Neural cell (in vitro differentiated cells): Measurements from ENCODE around the gene COL1A1. TPM values are rescaled to one million over a fixed set of nuclear protein-coding genes. Genes with fewer than 3 reads are reported as not detected.

Experiments used
- H2AFZ ChIP-seq: fragments of 200-600, 300-800 bp; sonication (generic), shearing (Covaris generic); 2 replicates; pipeline ENCODE4 v1.6.0; 2014; ENCODE audit warnings: low read depth, mild to moderate bottlenecking, antibody characterized with exemption, low read length, moderate library complexity
- H3F3A ChIP-seq: fragments of 200-600 bp; shearing (Covaris generic); 2 replicates; pipeline ENCODE4 v1.6.1; 2016; ENCODE audit warnings: mild to moderate bottlenecking, moderate library complexity, mixed read lengths, antibody characterized with exemption, low read length; ENCODE audit not compliant: insufficient read depth, poor library complexity, severe bottlenecking
- H3K27ac ChIP-seq: fragments of 200-600, 300-800 bp; sonication (generic), shearing (Covaris generic); 2 replicates; pipeline ENCODE4 v1.5.1; 2014; ENCODE audit warnings: mild to moderate bottlenecking, low read length, moderate library complexity
- H3K27me3 ChIP-seq: fragments of 300-800, 200-600 bp; sonication (generic), shearing (Covaris generic); 2 replicates; pipeline ENCODE4 v1.6.0; 2014; ENCODE audit warnings: mild to moderate bottlenecking, low read depth, low read length, moderate library complexity; ENCODE audit not compliant: insufficient read depth
- H3K36me3 ChIP-seq: fragments of 300-800, 200-600 bp; sonication (generic), shearing (Covaris generic); 2 replicates; pipeline ENCODE4 v1.5.1; 2014; ENCODE audit warnings: mild to moderate bottlenecking, antibody characterized with exemption, low read length, moderate library complexity; ENCODE audit not compliant: insufficient read depth
- H3K4me2 ChIP-seq: fragments of 300-800, 200-600 bp; sonication (generic), shearing (Covaris generic); 2 replicates; pipeline ENCODE4 v1.6.0; 2014; ENCODE audit warnings: mild to moderate bottlenecking, low read length
- H3K4me3 ChIP-seq: fragments of 300-800, 200-600 bp; sonication (generic), shearing (Covaris generic); 2 replicates; pipeline ENCODE4 v1.5.1; 2014; ENCODE audit warnings: mild to moderate bottlenecking, low read length, moderate library complexity
- H3K79me2 ChIP-seq: fragments of 200-600 bp; shearing (Covaris generic); replicated peaks from 2 replicates; pipeline ENCODE4 v1.6.0; 2014; ENCODE audit warnings: mild to moderate bottlenecking, low read length, moderate library complexity; ENCODE audit not compliant: insufficient read depth
- H3K9ac ChIP-seq: fragments of 300-800, 200-600 bp; sonication (generic), shearing (Covaris generic); 2 replicates; pipeline ENCODE4 v1.6.1; 2016; ENCODE audit warnings: mild to moderate bottlenecking, low read length, mixed read lengths
- H3K9me2 ChIP-seq: fragments of 200-600 bp; shearing (Covaris generic); 2 replicates; pipeline ENCODE4 v1.6.1; 2016; ENCODE audit warnings: mild to moderate bottlenecking, low read length, mixed read lengths; ENCODE audit not compliant: insufficient read depth
- H3K9me3 ChIP-seq: fragments of 200-600, 300-800 bp; sonication (generic), shearing (Covaris generic); 2 replicates; pipeline ENCODE4 v1.6.1; 2016; ENCODE audit warnings: mild to moderate bottlenecking, mixed run types, low read length, moderate library complexity, mixed read lengths
- H4K20me1 ChIP-seq: fragments of 200-600 bp; shearing (Covaris generic); 2 replicates; pipeline ENCODE4 v1.6.1; 2016; ENCODE audit warnings: mild to moderate bottlenecking, mixed run types; ENCODE audit not compliant: insufficient read depth
- CTCF ChIP-seq: fragments of 450-650 bp; IDR thresholded peaks from 2 replicates; pipeline ENCODE4 v1.5.1; 2014; ENCODE audit warnings: antibody characterized with exemption, mild to moderate bottlenecking, moderate library complexity; ENCODE audit not compliant: poor library complexity, severe bottlenecking
- EP300 ChIP-seq: fragments of 450-650 bp; conservative IDR thresholded peaks from 2 replicates; pipeline ENCODE4 v1.6.1; 2014; ENCODE audit warnings: antibody characterized with exemption, mild to moderate bottlenecking, moderate library complexity; ENCODE audit not compliant: poor library complexity, severe bottlenecking
- EZH2 ChIP-seq: fragments of 200-600, 300-800 bp; shearing (Covaris generic), sonication (generic); IDR thresholded peaks from 2 replicates; pipeline ENCODE4 v1.6.1; 2014; ENCODE audit warnings: antibody characterized with exemption, low read length, borderline replicate concordance, mild to moderate bottlenecking; ENCODE audit not compliant: insufficient read depth, poor library complexity, severe bottlenecking
- MXI1 ChIP-seq: fragments of 450-650 bp; conservative IDR thresholded peaks from 2 replicates; pipeline ENCODE4 v1.6.1; 2014; ENCODE audit warnings: antibody characterized with exemption, mild to moderate bottlenecking; ENCODE audit not compliant: poor library complexity, severe bottlenecking
- POLR2AphosphoS5 ChIP-seq: IDR thresholded peaks from 2 replicates; pipeline ENCODE4 v1.6.1; 2012
- RAD21 ChIP-seq: fragments of 450-650 bp; conservative IDR thresholded peaks from 2 replicates; pipeline ENCODE4 v1.6.1; 2014; ENCODE audit warnings: antibody characterized with exemption, mild to moderate bottlenecking, moderate library complexity
- REST ChIP-seq: IDR thresholded peaks from 2 replicates; pipeline ENCODE4 v1.6.1; 2012; ENCODE audit warnings: borderline replicate concordance
- SMC3 ChIP-seq: fragments of 450-650 bp; conservative IDR thresholded peaks from 2 replicates; pipeline ENCODE4 v1.6.1; 2014; ENCODE audit warnings: antibody characterized with exemption, mild to moderate bottlenecking, moderate library complexity; ENCODE audit not compliant: poor library complexity
- TAF1 ChIP-seq: IDR thresholded peaks from 2 replicates; pipeline ENCODE4 v1.6.1; 2012; ENCODE audit warnings: low read depth
- polyA plus RNA-seq: library from polyadenylated mRNA; depleted of rRNA; stranded (reverse); fragments of >200 nt; gene quantifications from 2 replicates; pipeline ENCODE4 v1.2.3, GENCODE V29; 2014

Gene COL1A1
- polyA plus RNA-seq, 1 donor from 2014 or later: 0.14 TPM

GRCh38 chr17:50240851-50241250 is 39.4 kb upstream of the COL1A1 start:
- no peaks in the 10 kb centered on the region for H3K9me3 ChIP-seq
- no peak overlapping the region for H3K4me3 ChIP-seq
- no peaks in the 10 kb centered on the region for H3K9me2 ChIP-seq
- H3K9ac ChIP-seq: no peak overlapping the region
- H3K27me3 ChIP-seq: no peaks in the 10 kb centered on the region
- H2AFZ ChIP-seq: no peak overlapping the region
- no peaks in the 10 kb centered on the region for H4K20me1 ChIP-seq
- no peaks in the 10 kb centered on the region for H3K79me2 ChIP-seq
- no peak overlapping the region for H3K27ac ChIP-seq
- H3K4me2 ChIP-seq: no peak overlapping the region
- no peak for TF ChIP-seq SMC3
- TF ChIP-seq REST: no peak
- TF ChIP-seq EP300: no peak
- TF ChIP-seq POLR2AphosphoS5: no peak
- TF ChIP-seq MXI1: no peak
- no peak for TF ChIP-seq EZH2
- no peak for TF ChIP-seq RAD21
- no peak for TF ChIP-seq CTCF
- no peak for TF ChIP-seq TAF1
- H3F3A ChIP-seq: no peaks in the 10 kb centered on the region
- H3K36me3 ChIP-seq: no peaks in the 10 kb centered on the region

GRCh38 chr17:50239937-50240336 is 38.5 kb upstream of the COL1A1 start:
- Histone ChIP-seq H2AFZ (no peak overlapping the region), H3K27me3 (no peaks in the 10 kb centered on the region), H3K4me2 (no peak overlapping the region), H3K9me3 (no peaks in the 10 kb centered on the region), H3K9me2 (no peaks in the 10 kb centered on the region), H3K27ac (no peak overlapping the region), H3K4me3 (no peak overlapping the region), H3K36me3 (no peaks in the 10 kb centered on the region), H4K20me1 (no peaks in the 10 kb centered on the region), H3K79me2 (no peaks in the 10 kb centered on the region), H3K9ac (no peak overlapping the region), H3F3A (no peaks in the 10 kb centered on the region)
- TF ChIP-seq CTCF (no peak), EP300 (no peak), MXI1 (no peak), REST (no peak), EZH2 (no peak), POLR2AphosphoS5 (no peak), TAF1 (no peak), SMC3 (no peak), RAD21 (no peak)
